GM12891 (cell line): ENCODE measurements around the gene ELOA.

Source experiments
- PAX5 ChIP-seq: IDR thresholded peaks from 2 replicates; pipeline ENCODE4 v1.6.1; 2011; ENCODE audit warnings: low read length, moderate library complexity, mild to moderate bottlenecking; ENCODE audit not compliant: insufficient read depth, severe bottlenecking
- POLR2A ChIP-seq: IDR thresholded peaks from 2 replicates; pipeline ENCODE4 v1.6.1; 2011; ENCODE audit warnings: low read depth, low read length, control low read depth
- POLR2AphosphoS5 ChIP-seq: IDR thresholded peaks from 2 replicates; pipeline ENCODE4 v1.6.1; 2011; ENCODE audit warnings: low read depth, low read length, control low read depth
- POU2F2 ChIP-seq: IDR thresholded peaks from 2 replicates; pipeline ENCODE4 v1.6.1; 2011; ENCODE audit warnings: low read depth, mild to moderate bottlenecking, control low read depth, low read length, moderate library complexity
- SPI1 ChIP-seq: IDR thresholded peaks from 2 replicates; pipeline ENCODE4 v1.6.1; 2011; ENCODE audit warnings: low read depth, low read length, control low read depth
- TAF1 ChIP-seq: IDR thresholded peaks from 2 replicates; pipeline ENCODE4 v1.6.1; 2011; ENCODE audit warnings: low read depth, low read length, control low read depth

DNA sequence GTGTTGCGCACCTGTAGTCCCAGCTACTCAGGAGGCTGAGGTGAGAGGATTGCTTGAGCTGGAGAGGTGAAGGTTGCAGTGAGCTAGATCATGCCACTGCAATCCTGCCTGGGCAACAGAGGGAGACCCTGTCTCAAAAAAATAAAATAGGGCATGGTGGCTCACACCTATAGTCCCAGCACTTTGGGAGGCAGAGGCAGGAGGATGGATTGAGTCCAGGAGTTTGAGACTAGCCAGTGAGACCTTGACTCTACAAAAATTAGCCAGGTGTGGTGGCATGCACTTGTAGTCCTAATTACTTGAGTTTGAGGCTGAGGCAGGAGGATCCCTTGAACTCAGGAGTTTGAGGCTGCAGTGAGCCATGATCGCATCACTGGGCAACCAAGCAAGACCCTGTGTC is 42.0 kb upstream of the ELOA start:
- TF ChIP-seq POLR2AphosphoS5 (peak; percentile 49), POU2F2 (no peak), POLR2A (no peak), SPI1 (no peak), TAF1 (no peak), PAX5 (no peak)
